GM12864 (cell line): ENCODE results near the gene IRF2.

ENCODE experiments used
- DNase-seq: peaks from one replicate; pipeline ENCODE4 v3.0.0-alpha.2; 2011; ENCODE audit warnings: low read depth
- H3K4me3 ChIP-seq: 2 replicates; pipeline ENCODE4 v1.5.1; 2011; ENCODE audit warnings: mild to moderate bottlenecking, low read depth, low read length, control low read depth
- CTCF ChIP-seq: IDR thresholded peaks from 2 replicates; pipeline ENCODE4 v1.5.1; 2011; ENCODE audit warnings: low read depth, mild to moderate bottlenecking, moderate library complexity, low read length, control low read depth, inconsistent platforms; ENCODE audit errors: missing control alignments

Gene IRF2

GRCh38 chr4:184439856-184440594, 34.3 kb downstream of the IRF2 start:
- DNase-seq, result no peak
- no peak for TF ChIP-seq CTCF
- H3K4me3 ChIP-seq, result no peak overlapping the region

- H3K4me3 ChIP-seq, result no peak overlapping the region
- DNase-seq, result no peak
- TF ChIP-seq CTCF, result no peak
Measured at GRCh38 chr4:184439386-184439785, 35.0 kb downstream of the IRF2 start.

GRCh38 chr4:184438375-184438774, 36.0 kb downstream of the IRF2 start:
- no peak for DNase-seq
- TF ChIP-seq CTCF, result no peak
- H3K4me3 ChIP-seq, result no peak overlapping the region

GRCh38 chr4:184437565-184438265, 36.6 kb downstream of the IRF2 start:
- H3K4me3 ChIP-seq, result no peak overlapping the region

GRCh38 chr4:184434501-184435066, 39.8 kb downstream of the IRF2 start:
- DNase-seq, result no peak
- TF ChIP-seq CTCF, result no peak
- no peak overlapping the region for H3K4me3 ChIP-seq

More at GRCh38 chr4:184437565-184438265, 36.6 kb downstream of the IRF2 start:
- no peak for TF ChIP-seq CTCF
- DNase-seq, result no peak

GRCh38 chr4:184434021-184434420, 40.3 kb downstream of the IRF2 start:
- DNase-seq, result no peak
- H3K4me3 ChIP-seq, result no peak overlapping the region
- no peak for TF ChIP-seq CTCF
